K562 (cell line): ENCODE measurements around the gene ACAT2. TPM values are rescaled to one million over a fixed set of nuclear protein-coding genes. Genes with fewer than 3 reads are reported as not detected.

ENCODE experiments used
- ARHGAP35 ChIP-seq: fragments of 450-650 bp; IDR thresholded peaks from 2 replicates; pipeline ENCODE4 v1.6.1; 2018; ENCODE audit not compliant: partially characterized antibody
- BMI1 ChIP-seq: fragments of 150-350 bp; IDR thresholded peaks from 2 replicates; pipeline ENCODE4 v1.6.1; 2014; ENCODE audit warnings: low read length
- E2F4 ChIP-seq: sonication (generic); formaldehyde crosslinking; IDR thresholded peaks from 2 replicates; pipeline ENCODE4 v1.8.0; 2022; ENCODE audit warnings: mild to moderate bottlenecking, low read depth, missing genetic modification reagents
- ESRRA ChIP-seq: fragments of 450-650 bp; IDR thresholded peaks from 2 replicates; pipeline ENCODE4 v1.6.1; 2014; ENCODE audit warnings: low read depth, mild to moderate bottlenecking, moderate library complexity, borderline replicate concordance
- MTA3 ChIP-seq: fragments of 450-650 bp; formaldehyde crosslinking; IDR thresholded peaks from 2 replicates; pipeline ENCODE4 v1.6.1; 2017; ENCODE audit warnings: mild to moderate bottlenecking, borderline replicate concordance
- NCOA2 ChIP-seq, 2 experiments: fragments of 450-650 bp; IDR thresholded peaks; 2 replicates each; pipeline ENCODE4 v1.6.1; 2018; ENCODE audit warnings: mild to moderate bottlenecking in 2 of 2, moderate library complexity in 1 of 2; ENCODE audit not compliant: partially characterized antibody in 2 of 2
- PHB ChIP-seq: fragments of 250-450 bp; sonication (Bioruptor Pico); IDR thresholded peaks from 2 replicates; pipeline ENCODE4 v1.5.0; 2021
- SMARCA5 ChIP-seq: fragments of 450-650 bp; IDR thresholded peaks from 2 replicates; pipeline ENCODE4 v1.6.1; 2016
- TCF7 ChIP-seq: sonication (generic); IDR thresholded peaks from 2 replicates; pipeline ENCODE4 v1.6.1; 2016; ENCODE audit warnings: antibody characterized with exemption, borderline replicate concordance
- TEAD1 ChIP-seq, 2 experiments: fragments of 450-650 bp in 1 of 2; sonication (generic) in 1 of 2; formaldehyde crosslinking; IDR thresholded peaks; 2 replicates each; pipeline versions ENCODE4 v1.4.0 to v1.8.0; 2020 to 2022; ENCODE audit warnings: mild to moderate bottlenecking in 2 of 2, missing genetic modification reagents in 1 of 2
- TEAD2 ChIP-seq: fragments of 450-650 bp; IDR thresholded peaks from 2 replicates; pipeline ENCODE4 v1.6.1; 2016; ENCODE audit warnings: missing genetic modification characterization, control low read depth, missing compliant biosample characterization
- TEAD4 ChIP-seq, 2 experiments: sonication (generic) in 1 of 2; formaldehyde crosslinking in 1 of 2; IDR thresholded peaks; 2 replicates each; pipeline versions ENCODE4 v1.6.1 to v1.8.0; 2012 to 2022; ENCODE audit warnings: borderline replicate concordance in 1 of 2, inconsistent platforms in 1 of 2, low read length in 1 of 2, mild to moderate bottlenecking in 1 of 2, missing genetic modification reagents in 1 of 2
- USF1 ChIP-seq: sonication (generic); formaldehyde crosslinking; IDR thresholded peaks from 2 replicates; pipeline ENCODE4 v1.9.0; 2022; ENCODE audit warnings: mild to moderate bottlenecking, missing genetic modification reagents
- ZNF124 ChIP-seq: sonication (generic); formaldehyde crosslinking; IDR thresholded peaks from 2 replicates; pipeline ENCODE4 v1.8.1; 2022; ENCODE audit warnings: missing genetic modification reagents
- ZNF134 ChIP-seq: fragments of 250-450 bp; sonication (Bioruptor Pico); conservative IDR thresholded peaks from 2 replicates; pipeline ENCODE4 v1.4.0; 2020
- ZNF143 ChIP-seq: sonication (generic); formaldehyde crosslinking; IDR thresholded peaks from 2 replicates; pipeline ENCODE4 v1.9.0; 2022; ENCODE audit warnings: mild to moderate bottlenecking, missing genetic modification reagents
- ZNF551 ChIP-seq: fragments of 250-450 bp; sonication (Bioruptor Pico); IDR thresholded peaks from 2 replicates; pipeline ENCODE4 v1.5.0; 2021; ENCODE audit warnings: mild to moderate bottlenecking, moderate library complexity
- ZNF583 ChIP-seq: fragments of 250-450 bp; sonication (Bioruptor Pico); IDR thresholded peaks from 2 replicates; pipeline ENCODE4 v1.4.0; 2020
- ZNF699 ChIP-seq: fragments of 250-450 bp; sonication (Bioruptor Pico); IDR thresholded peaks from 2 replicates; pipeline ENCODE4 v1.8.0; 2021; ENCODE audit warnings: mild to moderate bottlenecking, moderate library complexity; ENCODE audit not compliant: insufficient replicate concordance
- polyA plus RNA-seq, 8 experiments: library from polyadenylated mRNA; depleted of rRNA in 4 of 8; stranded (reverse) in 5 of 8; unstranded in 3 of 8; fragments of >200 nt; fragmentation: Nextera tagmentation in 2 of 8; fragmentation: Illumina TruSeq in 1 of 8; extraction: Ambion mirVana in 2 of 8; extraction: Trizol in 1 of 8; gene quantifications; 2 replicates each; pipeline versions ENCODE4 v1.2.1 to v1.2.3, GENCODE V29; 2011 to 2014; ENCODE audit warnings: inconsistent platforms in 1 of 8, missing spikeins in 1 of 8
- total RNA-seq, 7 experiments: library from RNA; depleted of rRNA in 6 of 7; stranded (reverse); fragments of >200 nt in 6 of 7; fragmentation: Illumina TruSeq in 2 of 7; extraction: Trizol in 2 of 7; gene quantifications; 2 replicates each; pipeline versions ENCODE4 v1.2.1 to v1.2.3, GENCODE V29; 2011 to 2021; ENCODE audit warnings: low replicate concordance in 1 of 7
- TF ChIP-seq, protein P1 (sequence below): fragments of 450-650 bp; IDR thresholded peaks from 2 replicates; pipeline ENCODE4 v1.6.1; 2018; ENCODE audit not compliant: partially characterized antibody
- TF ChIP-seq, protein P2 (sequence below): sonication (generic); formaldehyde crosslinking; IDR thresholded peaks from 2 replicates; pipeline ENCODE4 v1.8.0; 2022; ENCODE audit warnings: mild to moderate bottlenecking, missing genetic modification reagents, borderline replicate concordance
- TF ChIP-seq, protein P3 (sequence below): fragments of 450-650 bp; IDR thresholded peaks from 2 replicates; pipeline ENCODE4 v1.6.1; 2016; ENCODE audit warnings: low read depth, mild to moderate bottlenecking, moderate library complexity

ACAT2 gene
- total and polyA plus RNA-seq, 9 of the 15 experiments (the other 6 are each of a cell fraction or from before 2014, with no cell fraction given) = 63.0 to 309 (median 144) TPM

- no peak for TF ChIP-seq BMI1
- TF ChIP-seq E2F4 = no peak
- no peak for TF ChIP-seq SMARCA5
- no peak for TF ChIP-seq PHB (CRISPR knock-in tag)
- no peak for TF ChIP-seq ESRRA
- TF ChIP-seq, protein P1, sequence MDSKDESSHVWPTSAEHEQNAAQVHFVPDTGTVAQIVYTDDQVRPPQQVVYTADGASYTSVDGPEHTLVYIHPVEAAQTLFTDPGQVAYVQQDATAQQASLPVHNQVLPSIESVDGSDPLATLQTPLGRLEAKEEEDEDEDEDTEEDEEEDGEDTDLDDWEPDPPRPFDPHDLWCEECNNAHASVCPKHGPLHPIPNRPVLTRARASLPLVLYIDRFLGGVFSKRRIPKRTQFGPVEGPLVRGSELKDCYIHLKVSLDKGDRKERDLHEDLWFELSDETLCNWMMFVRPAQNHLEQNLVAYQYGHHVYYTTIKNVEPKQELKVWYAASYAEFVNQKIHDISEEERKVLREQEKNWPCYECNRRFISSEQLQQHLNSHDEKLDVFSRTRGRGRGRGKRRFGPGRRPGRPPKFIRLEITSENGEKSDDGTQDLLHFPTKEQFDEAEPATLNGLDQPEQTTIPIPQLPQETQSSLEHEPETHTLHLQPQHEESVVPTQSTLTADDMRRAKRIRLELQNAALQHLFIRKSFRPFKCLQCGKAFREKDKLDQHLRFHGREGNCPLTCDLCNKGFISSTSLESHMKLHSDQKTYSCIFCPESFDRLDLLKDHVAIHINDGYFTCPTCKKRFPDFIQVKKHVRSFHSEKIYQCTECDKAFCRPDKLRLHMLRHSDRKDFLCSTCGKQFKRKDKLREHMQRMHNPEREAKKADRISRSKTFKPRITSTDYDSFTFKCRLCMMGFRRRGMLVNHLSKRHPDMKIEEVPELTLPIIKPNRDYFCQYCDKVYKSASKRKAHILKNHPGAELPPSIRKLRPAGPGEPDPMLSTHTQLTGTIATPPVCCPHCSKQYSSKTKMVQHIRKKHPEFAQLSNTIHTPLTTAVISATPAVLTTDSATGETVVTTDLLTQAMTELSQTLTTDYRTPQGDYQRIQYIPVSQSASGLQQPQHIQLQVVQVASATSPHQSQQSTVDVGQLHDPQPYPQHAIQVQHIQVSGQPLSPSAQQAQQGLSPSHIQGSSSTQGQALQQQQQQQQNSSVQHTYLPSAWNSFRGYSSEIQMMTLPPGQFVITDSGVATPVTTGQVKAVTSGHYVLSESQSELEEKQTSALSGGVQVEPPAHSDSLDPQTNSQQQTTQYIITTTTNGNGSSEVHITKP = no peak
- no peak for TF ChIP-seq MTA3
- no peak for TF ChIP-seq TEAD1 (CRISPR knock-in tag; IDR thresholded peaks at IDR 0.05)
- no peak for TF ChIP-seq ZNF551
- TF ChIP-seq ZNF143 (CRISPR knock-in tag) = no peak
- TF ChIP-seq ZNF124 = no peak
- TF ChIP-seq ZNF699 (CRISPR knock-in tag) = no peak
- no peak for TF ChIP-seq TCF7
- TF ChIP-seq USF1 (CRISPR knock-in tag) = no peak
- TF ChIP-seq TEAD2 (tag) = no peak
- TF ChIP-seq ZNF134 (CRISPR knock-in tag) = no peak
- TF ChIP-seq, protein P2, sequence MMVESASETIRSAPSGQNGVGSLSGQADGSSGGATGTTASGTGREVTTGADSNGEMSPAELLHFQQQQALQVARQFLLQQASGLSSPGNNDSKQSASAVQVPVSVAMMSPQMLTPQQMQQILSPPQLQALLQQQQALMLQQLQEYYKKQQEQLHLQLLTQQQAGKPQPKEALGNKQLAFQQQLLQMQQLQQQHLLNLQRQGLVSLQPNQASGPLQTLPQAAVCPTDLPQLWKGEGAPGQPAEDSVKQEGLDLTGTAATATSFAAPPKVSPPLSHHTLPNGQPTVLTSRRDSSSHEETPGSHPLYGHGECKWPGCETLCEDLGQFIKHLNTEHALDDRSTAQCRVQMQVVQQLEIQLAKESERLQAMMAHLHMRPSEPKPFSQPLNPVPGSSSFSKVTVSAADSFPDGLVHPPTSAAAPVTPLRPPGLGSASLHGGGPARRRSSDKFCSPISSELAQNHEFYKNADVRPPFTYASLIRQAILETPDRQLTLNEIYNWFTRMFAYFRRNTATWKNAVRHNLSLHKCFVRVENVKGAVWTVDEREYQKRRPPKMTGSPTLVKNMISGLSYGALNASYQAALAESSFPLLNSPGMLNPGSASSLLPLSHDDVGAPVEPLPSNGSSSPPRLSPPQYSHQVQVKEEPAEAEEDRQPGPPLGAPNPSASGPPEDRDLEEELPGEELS = no peak
- TF ChIP-seq TEAD4 (IDR thresholded peaks at IDR 0.05; ENCODE audit: low read length) = no peak
- TF ChIP-seq TEAD4 (CRISPR knock-in tag; IDR thresholded peaks at IDR 0.05; ENCODE audit: borderline replicate concordance) = no peak
- no peak for TF ChIP-seq ARHGAP35
- TF ChIP-seq NCOA2 (IDR thresholded peaks at IDR 0.05; ENCODE audit: partially characterized antibody in 2 of 2) = no peak
- TF ChIP-seq, protein P3, sequence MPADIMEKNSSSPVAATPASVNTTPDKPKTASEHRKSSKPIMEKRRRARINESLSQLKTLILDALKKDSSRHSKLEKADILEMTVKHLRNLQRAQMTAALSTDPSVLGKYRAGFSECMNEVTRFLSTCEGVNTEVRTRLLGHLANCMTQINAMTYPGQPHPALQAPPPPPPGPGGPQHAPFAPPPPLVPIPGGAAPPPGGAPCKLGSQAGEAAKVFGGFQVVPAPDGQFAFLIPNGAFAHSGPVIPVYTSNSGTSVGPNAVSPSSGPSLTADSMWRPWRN = no peak
- TF ChIP-seq ZNF583 (CRISPR knock-in tag) = no peak
Observed at GRCh38 chr6:159805440-159806020, 43.7 kb downstream of the ACAT2 start (continued).
